SK-N-SH (cell line): ENCODE results near the gene CBX6. TPM values are rescaled to one million over a fixed set of nuclear protein-coding genes. Genes with fewer than 3 reads are reported as not detected.

Source experiments
- CTCF ChIA-PET: fragments of 300-600, 350-600 bp; formaldehyde crosslinking; extraction: SDS; loops from one replicate; lab custom pipeline; 2021; lab: Yijun Ruan, JAX
- POLR2A ChIA-PET: fragments of 350-600 bp; sonication (Branson Sonifier 250); formaldehyde crosslinking; extraction: SDS; loops from one replicate; lab custom pipeline; 2020; ENCODE audit warnings: antibody characterized with exemption, inconsistent platforms; lab: Yijun Ruan, JAX
- DNase-seq: peaks from one replicate; pipeline ENCODE4 v3.0.0; 2012
- H2AFZ ChIP-seq: fragments of 200-600 bp; sonication (generic); 2 replicates; pipeline ENCODE4 v1.8.1; 2016; ENCODE audit warnings: antibody characterized with exemption, mild to moderate bottlenecking, low read depth
- H3F3A ChIP-seq: fragments of 200-600 bp; sonication (generic); replicated peaks from 2 replicates; pipeline ENCODE3; 2016; ENCODE audit warnings: antibody characterized with exemption, mild to moderate bottlenecking; ENCODE audit not compliant: insufficient read depth
- H3K27ac ChIP-seq, 2 experiments: fragments of 200-500 bp in 1 of 2; fragments of 200-600 bp in 1 of 2; sonication (Bioruptor generic) in 1 of 2; sonication (generic), shearing (Covaris generic) in 1 of 2; 2 replicates each; pipeline versions ENCODE4 v1.5.1 to v1.6.1; 2014 to 2016; ENCODE audit warnings: low read depth in 2 of 2, inconsistent platforms in 1 of 2, low read length in 1 of 2, mild to moderate bottlenecking in 1 of 2, mixed read lengths in 1 of 2
- H3K27me3 ChIP-seq: fragments of 200-600 bp; sonication (generic), shearing (Covaris generic); 2 replicates; pipeline ENCODE4 v1.6.1; 2016; ENCODE audit warnings: mixed run types; ENCODE audit not compliant: insufficient read depth
- H3K36me3 ChIP-seq, 2 experiments: fragments of 200-500 bp in 1 of 2; fragments of 200-600 bp in 1 of 2; sonication (Bioruptor generic) in 1 of 2; sonication (generic) in 1 of 2; replicated peaks in 1 of 2; 2 replicates each; pipeline versions ENCODE3 to v1.5.1; 2014 to 2016; ENCODE audit warnings: low read length in 1 of 2, mild to moderate bottlenecking in 1 of 2; ENCODE audit not compliant: insufficient read depth in 2 of 2, control insufficient read depth in 1 of 2
- H3K4me1 ChIP-seq, 2 experiments: fragments of 200-500 bp in 1 of 2; fragments of 200-600 bp in 1 of 2; sonication (Bioruptor generic) in 1 of 2; sonication (generic), shearing (Covaris generic) in 1 of 2; 2 replicates each; pipeline versions ENCODE4 v1.5.1 to v1.6.1; 2014 to 2016; ENCODE audit warnings: low read depth in 1 of 2, low read length in 1 of 2, mixed run types in 1 of 2; ENCODE audit not compliant: insufficient read depth in 2 of 2, control insufficient read depth in 1 of 2
- H3K4me2 ChIP-seq: fragments of 200-600 bp; sonication (generic), shearing (Covaris generic); 2 replicates; pipeline ENCODE4 v1.6.1; 2017; ENCODE audit warnings: mixed run types
- H3K4me3 ChIP-seq, 2 experiments: fragments of 200-500 bp in 1 of 2; fragments of 200-600 bp in 1 of 2; sonication (Bioruptor generic) in 1 of 2; sonication (generic), shearing (Covaris generic) in 1 of 2; 2 replicates each; pipeline versions ENCODE4 v1.5.1 to v1.8.1; 2014 to 2016; ENCODE audit warnings: low read depth in 2 of 2, inconsistent platforms in 1 of 2, low read length in 1 of 2, mild to moderate bottlenecking in 1 of 2, mixed read lengths in 1 of 2, moderate library complexity in 1 of 2
- H3K79me2 ChIP-seq: fragments of 200-600 bp; sonication (generic); 2 replicates; pipeline ENCODE4 v1.8.1; 2017; ENCODE audit warnings: mild to moderate bottlenecking; ENCODE audit not compliant: insufficient read depth
- H3K9ac ChIP-seq: fragments of 200-600 bp; sonication (generic); 2 replicates; pipeline ENCODE4 v1.6.1; 2017; ENCODE audit warnings: mixed run types
- H3K9me2 ChIP-seq: fragments of 200-600 bp; sonication (generic); 2 replicates; pipeline ENCODE4 v1.6.1; 2017; ENCODE audit warnings: mixed run types
- H3K9me3 ChIP-seq: fragments of 200-600 bp; sonication (generic); 2 replicates; pipeline ENCODE4 v1.6.1; 2017; ENCODE audit warnings: mixed run types, mild to moderate bottlenecking, moderate library complexity
- H4K20me1 ChIP-seq: fragments of 200-600 bp; sonication (generic); 2 replicates; pipeline ENCODE4 v1.6.1; 2017; ENCODE audit warnings: mild to moderate bottlenecking, mixed run types; ENCODE audit not compliant: insufficient read depth
- CHD2 ChIP-seq: fragments of 150-350 bp; IDR thresholded peaks from 2 replicates; pipeline ENCODE4 v1.6.1; 2018; ENCODE audit warnings: low read length; ENCODE audit not compliant: partially characterized antibody
- FOXJ3 ChIP-seq: sonication (generic); formaldehyde crosslinking; IDR thresholded peaks from 2 replicates; pipeline ENCODE4 v1.5.1; 2020; ENCODE audit warnings: mild to moderate bottlenecking, missing genetic modification reagents
- MEF2A ChIP-seq: IDR thresholded peaks from 2 replicates; pipeline ENCODE4 v1.4.0; 2012; ENCODE audit warnings: low read depth, borderline replicate concordance
- RAD21 ChIP-seq: IDR thresholded peaks from 2 replicates; pipeline ENCODE4 v1.6.1; 2012; ENCODE audit warnings: mild to moderate bottlenecking, low read length
- RCOR1 ChIP-seq: fragments of 150-350 bp; IDR thresholded peaks from 2 replicates; pipeline ENCODE4 v1.6.1; 2017; ENCODE audit warnings: antibody characterized with exemption, low read length
- RXRA ChIP-seq: IDR thresholded peaks from 2 replicates; pipeline ENCODE4 v1.4.0; 2012; ENCODE audit warnings: low read depth, mild to moderate bottlenecking, borderline replicate concordance
- SMC3 ChIP-seq: IDR thresholded peaks from 2 replicates; pipeline ENCODE4 v1.6.1; 2012; ENCODE audit warnings: low read depth, low read length, improper control_type of control experiment
- TCF12 ChIP-seq: IDR thresholded peaks from 2 replicates; pipeline ENCODE4 v1.4.0; 2012
- YY1 ChIP-seq: IDR thresholded peaks from 2 replicates; pipeline ENCODE4 v1.4.0; 2012; ENCODE audit warnings: low read depth, mild to moderate bottlenecking
- polyA plus RNA-seq, 3 experiments: library from polyadenylated mRNA; depleted of rRNA; stranded (reverse); fragments of >200 nt; gene quantifications; 2 replicates each; pipeline ENCODE4 v1.2.3, GENCODE V29; 2012
- TF ChIP-seq, protein P1 (sequence below): IDR thresholded peaks from 2 replicates; pipeline ENCODE4 v1.6.1; 2012; ENCODE audit warnings: mild to moderate bottlenecking, low read depth, low read length, moderate library complexity
- TF ChIP-seq, protein P2 (sequence below): fragments of 150-350 bp; IDR thresholded peaks from 2 replicates; pipeline ENCODE4 v1.6.1; 2016; ENCODE audit warnings: mild to moderate bottlenecking, low read depth, low read length
- TF ChIP-seq, protein P3 (sequence below): IDR thresholded peaks from 2 replicates; pipeline ENCODE4 v1.4.0; 2012; ENCODE audit warnings: low read depth, borderline replicate concordance

The CBX6 gene
- polyA plus RNA-seq, 1 of the 3 experiments (the other 2 are of a cell fraction) = 5.4 TPM

GRCh38 chr22:38828191-38828590 is 43.8 kb downstream of the CBX6 start (continued):
- TF ChIP-seq, protein P1, sequence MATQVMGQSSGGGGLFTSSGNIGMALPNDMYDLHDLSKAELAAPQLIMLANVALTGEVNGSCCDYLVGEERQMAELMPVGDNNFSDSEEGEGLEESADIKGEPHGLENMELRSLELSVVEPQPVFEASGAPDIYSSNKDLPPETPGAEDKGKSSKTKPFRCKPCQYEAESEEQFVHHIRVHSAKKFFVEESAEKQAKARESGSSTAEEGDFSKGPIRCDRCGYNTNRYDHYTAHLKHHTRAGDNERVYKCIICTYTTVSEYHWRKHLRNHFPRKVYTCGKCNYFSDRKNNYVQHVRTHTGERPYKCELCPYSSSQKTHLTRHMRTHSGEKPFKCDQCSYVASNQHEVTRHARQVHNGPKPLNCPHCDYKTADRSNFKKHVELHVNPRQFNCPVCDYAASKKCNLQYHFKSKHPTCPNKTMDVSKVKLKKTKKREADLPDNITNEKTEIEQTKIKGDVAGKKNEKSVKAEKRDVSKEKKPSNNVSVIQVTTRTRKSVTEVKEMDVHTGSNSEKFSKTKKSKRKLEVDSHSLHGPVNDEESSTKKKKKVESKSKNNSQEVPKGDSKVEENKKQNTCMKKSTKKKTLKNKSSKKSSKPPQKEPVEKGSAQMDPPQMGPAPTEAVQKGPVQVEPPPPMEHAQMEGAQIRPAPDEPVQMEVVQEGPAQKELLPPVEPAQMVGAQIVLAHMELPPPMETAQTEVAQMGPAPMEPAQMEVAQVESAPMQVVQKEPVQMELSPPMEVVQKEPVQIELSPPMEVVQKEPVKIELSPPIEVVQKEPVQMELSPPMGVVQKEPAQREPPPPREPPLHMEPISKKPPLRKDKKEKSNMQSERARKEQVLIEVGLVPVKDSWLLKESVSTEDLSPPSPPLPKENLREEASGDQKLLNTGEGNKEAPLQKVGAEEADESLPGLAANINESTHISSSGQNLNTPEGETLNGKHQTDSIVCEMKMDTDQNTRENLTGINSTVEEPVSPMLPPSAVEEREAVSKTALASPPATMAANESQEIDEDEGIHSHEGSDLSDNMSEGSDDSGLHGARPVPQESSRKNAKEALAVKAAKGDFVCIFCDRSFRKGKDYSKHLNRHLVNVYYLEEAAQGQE = no peak

GRCh38 chr22:38827510-38827909 is 44.5 kb downstream of the CBX6 start:
- TF ChIP-seq RXRA = no peak
- TF ChIP-seq FOXJ3 (CRISPR knock-in tag) = no peak
- no peak for TF ChIP-seq TCF12
- TF ChIP-seq SMC3 = no peak
- TF ChIP-seq YY1 = no peak
- TF ChIP-seq, protein P2, sequence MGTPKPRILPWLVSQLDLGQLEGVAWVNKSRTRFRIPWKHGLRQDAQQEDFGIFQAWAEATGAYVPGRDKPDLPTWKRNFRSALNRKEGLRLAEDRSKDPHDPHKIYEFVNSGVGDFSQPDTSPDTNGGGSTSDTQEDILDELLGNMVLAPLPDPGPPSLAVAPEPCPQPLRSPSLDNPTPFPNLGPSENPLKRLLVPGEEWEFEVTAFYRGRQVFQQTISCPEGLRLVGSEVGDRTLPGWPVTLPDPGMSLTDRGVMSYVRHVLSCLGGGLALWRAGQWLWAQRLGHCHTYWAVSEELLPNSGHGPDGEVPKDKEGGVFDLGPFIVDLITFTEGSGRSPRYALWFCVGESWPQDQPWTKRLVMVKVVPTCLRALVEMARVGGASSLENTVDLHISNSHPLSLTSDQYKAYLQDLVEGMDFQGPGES = no peak
- no peak for TF ChIP-seq RCOR1
- TF ChIP-seq, protein P1 = no peak
- no peak for TF ChIP-seq CHD2
- TF ChIP-seq RAD21 = no peak
- no peak for TF ChIP-seq MEF2A
- TF ChIP-seq, protein P3, sequence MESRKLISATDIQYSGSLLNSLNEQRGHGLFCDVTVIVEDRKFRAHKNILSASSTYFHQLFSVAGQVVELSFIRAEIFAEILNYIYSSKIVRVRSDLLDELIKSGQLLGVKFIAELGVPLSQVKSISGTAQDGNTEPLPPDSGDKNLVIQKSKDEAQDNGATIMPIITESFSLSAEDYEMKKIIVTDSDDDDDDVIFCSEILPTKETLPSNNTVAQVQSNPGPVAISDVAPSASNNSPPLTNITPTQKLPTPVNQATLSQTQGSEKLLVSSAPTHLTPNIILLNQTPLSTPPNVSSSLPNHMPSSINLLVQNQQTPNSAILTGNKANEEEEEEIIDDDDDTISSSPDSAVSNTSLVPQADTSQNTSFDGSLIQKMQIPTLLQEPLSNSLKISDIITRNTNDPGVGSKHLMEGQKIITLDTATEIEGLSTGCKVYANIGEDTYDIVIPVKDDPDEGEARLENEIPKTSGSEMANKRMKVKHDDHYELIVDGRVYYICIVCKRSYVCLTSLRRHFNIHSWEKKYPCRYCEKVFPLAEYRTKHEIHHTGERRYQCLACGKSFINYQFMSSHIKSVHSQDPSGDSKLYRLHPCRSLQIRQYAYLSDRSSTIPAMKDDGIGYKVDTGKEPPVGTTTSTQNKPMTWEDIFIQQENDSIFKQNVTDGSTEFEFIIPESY = no peak
- TF ChIP-seq, all 33 proteins: peak for 0

More at GRCh38 chr22:38827510-38827909, 44.5 kb downstream of the CBX6 start:
- Histone ChIP-seq H3K27ac (no peak overlapping the region), H3K4me1 (no peaks in the 10 kb centered on the region), H3F3A (no peaks in the 10 kb centered on the region), H3K9ac (no peak overlapping the region), H3K4me3 (no peak overlapping the region), H3K36me3 (no peaks in the 10 kb centered on the region), H4K20me1 (no peaks in the 10 kb centered on the region), H3K9me3 (no peaks in the 10 kb centered on the region), H3K27me3 (no peaks in the 10 kb centered on the region), H3K79me2 (no peaks in the 10 kb centered on the region), H2AFZ (no peak overlapping the region), H3K4me2 (no peak overlapping the region), H3K9me2 (no peaks in the 10 kb centered on the region)
- DNase-seq = no peak
- ChIA-PET POLR2A (no interaction called here), CTCF (interaction anchor here (1.4 kb wide), 1 partner anchor 42 kb away, joined by 3 read pairs; no protein-coding TSS in a partner anchor)
